HEK293 (cell line): Measurements from ENCODE around the gene OR4D11.
"Not testable (repeated sequence)": the region's sequence is repeated elsewhere in the genome, so short reads cannot be mapped to it uniquely, and the experiment has no call there.

Experiments
- CTCF ChIA-PET: fragments of 350-600 bp; formaldehyde crosslinking; extraction: SDS; loops from one replicate; lab custom pipeline; 2021; ENCODE audit warnings: antibody characterized with exemption; lab: Yijun Ruan, JAX
- POLR2A ChIA-PET: fragments of 300-600 bp; formaldehyde crosslinking; extraction: SDS; loops from one replicate; lab custom pipeline; 2020; ENCODE audit warnings: antibody characterized with exemption, inconsistent platforms; lab: Yijun Ruan, JAX
- H3K27ac ChIP-seq: fragments of 200-500 bp; sonication (Bioruptor generic); 2 replicates; pipeline ENCODE4 v1.5.1; 2014; ENCODE audit warnings: low read depth, low read length, control low read depth, inconsistent platforms; ENCODE audit errors: extremely low read depth
- H3K36me3 ChIP-seq, 2 experiments: fragments of 200-500 bp in 1 of 2; sonication (Bioruptor generic) in 1 of 2; 1 replicate in 1 of 2; 2 replicates in 1 of 2; pipeline ENCODE4 v1.5.1; 2014 to 2017; ENCODE audit warnings: inconsistent platforms in 2 of 2, low read length in 2 of 2; ENCODE audit not compliant: control insufficient read depth in 2 of 2, insufficient read depth in 1 of 2
- H3K4me1 ChIP-seq: fragments of 200-500 bp; sonication (Bioruptor generic); 2 replicates; pipeline ENCODE4 v1.5.1; 2014; ENCODE audit warnings: mild to moderate bottlenecking, low read length, inconsistent platforms; ENCODE audit not compliant: control insufficient read depth, insufficient read depth
- H3K4me3 ChIP-seq: 2 replicates; pipeline ENCODE4 v1.5.1; 2011; ENCODE audit warnings: low read depth, mild to moderate bottlenecking, control low read depth, low read length, moderate library complexity
- H3K9me3 ChIP-seq: fragments of 200-500 bp; sonication (Bioruptor generic); 2 replicates; pipeline ENCODE4 v1.5.1; 2014; ENCODE audit warnings: low read depth, low read length, inconsistent platforms; ENCODE audit not compliant: control insufficient read depth, insufficient read depth
- BCL11A ChIP-seq: fragments of 450-650 bp; formaldehyde crosslinking; IDR thresholded peaks from 2 replicates; pipeline ENCODE4 v1.5.1; 2016; ENCODE audit warnings: low read depth, missing biosample characterization, missing genetic modification characterization
- GLI4 ChIP-seq: fragments of 450-650 bp; formaldehyde crosslinking; IDR thresholded peaks from 2 replicates; pipeline ENCODE4 v1.5.1; 2016; ENCODE audit warnings: missing biosample characterization, missing genetic modification characterization
- GLIS1 ChIP-seq: fragments of 450-650 bp; formaldehyde crosslinking; IDR thresholded peaks from 2 replicates; pipeline ENCODE4 v1.5.1; 2016; ENCODE audit warnings: missing biosample characterization, missing genetic modification characterization
- GLIS2 ChIP-seq: fragments of 450-650 bp; formaldehyde crosslinking; IDR thresholded peaks from 2 replicates; pipeline ENCODE4 v1.5.1; 2016; ENCODE audit warnings: missing biosample characterization, missing genetic modification characterization
- HOXD13 ChIP-seq: sonication (generic); formaldehyde crosslinking; IDR thresholded peaks from 2 replicates; pipeline ENCODE4 v1.8.0; 2022; ENCODE audit warnings: missing genetic modification reagents, borderline replicate concordance
- KLF7 ChIP-seq: fragments of 450-650 bp; formaldehyde crosslinking; IDR thresholded peaks from 2 replicates; pipeline ENCODE4 v1.5.1; 2016; ENCODE audit warnings: missing biosample characterization, missing genetic modification characterization, borderline replicate concordance
- KLF9 ChIP-seq: fragments of 450-650 bp; formaldehyde crosslinking; IDR thresholded peaks from 2 replicates; pipeline ENCODE4 v1.5.1; 2016; ENCODE audit warnings: missing biosample characterization, missing genetic modification characterization, low read depth
- OSR2 ChIP-seq: fragments of 450-650 bp; formaldehyde crosslinking; IDR thresholded peaks from 2 replicates; pipeline ENCODE4 v1.5.1; 2016; ENCODE audit warnings: missing biosample characterization, missing genetic modification characterization
- ZIC2 ChIP-seq: fragments of 450-650 bp; formaldehyde crosslinking; IDR thresholded peaks from 2 replicates; pipeline ENCODE4 v1.5.1; 2016; ENCODE audit warnings: missing biosample characterization, missing genetic modification characterization
- ZNF146 ChIP-seq: fragments of 450-650 bp; formaldehyde crosslinking; IDR thresholded peaks from 2 replicates; pipeline ENCODE4 v1.5.1; 2016; ENCODE audit warnings: missing biosample characterization, missing genetic modification characterization
- ZNF239 ChIP-seq: fragments of 450-650 bp; formaldehyde crosslinking; IDR thresholded peaks from 2 replicates; pipeline ENCODE4 v1.5.1; 2016; ENCODE audit warnings: missing biosample characterization, missing genetic modification characterization
- ZNF266 ChIP-seq: fragments of 450-650 bp; formaldehyde crosslinking; IDR thresholded peaks from 2 replicates; pipeline ENCODE4 v1.5.1; 2016; ENCODE audit warnings: missing biosample characterization, missing genetic modification characterization, low read depth
- ZNF341 ChIP-seq: fragments of 450-650 bp; formaldehyde crosslinking; IDR thresholded peaks from 2 replicates; pipeline ENCODE4; 2016; ENCODE audit warnings: low read depth, missing biosample characterization, missing genetic modification characterization
- ZNF521 ChIP-seq: fragments of 450-650 bp; formaldehyde crosslinking; IDR thresholded peaks from 2 replicates; pipeline ENCODE4 v1.5.1; 2017; ENCODE audit warnings: missing biosample characterization, mild to moderate bottlenecking, missing genetic modification characterization
- ZNF529 ChIP-seq: fragments of 450-650 bp; formaldehyde crosslinking; IDR thresholded peaks from 2 replicates; pipeline ENCODE4 v1.5.1; 2017; ENCODE audit warnings: missing genetic modification characterization, missing biosample characterization; ENCODE audit not compliant: insufficient replicate concordance
- ZNF629 ChIP-seq: fragments of 450-650 bp; formaldehyde crosslinking; IDR thresholded peaks from 2 replicates; pipeline ENCODE4 v1.5.1; 2017; ENCODE audit warnings: missing biosample characterization, missing genetic modification characterization
- ZNF654 ChIP-seq: fragments of 450-650 bp; formaldehyde crosslinking; IDR thresholded peaks from 2 replicates; pipeline ENCODE4 v1.5.1; 2016; ENCODE audit warnings: low read depth, missing biosample characterization, missing genetic modification characterization
- ZNF670 ChIP-seq: fragments of 450-650 bp; formaldehyde crosslinking; IDR thresholded peaks from 2 replicates; pipeline ENCODE4 v1.5.1; 2016; ENCODE audit warnings: missing biosample characterization, missing genetic modification characterization, low read depth
- ZNF791 ChIP-seq: fragments of 450-650 bp; formaldehyde crosslinking; IDR thresholded peaks from 2 replicates; pipeline ENCODE4 v1.5.1; 2016; ENCODE audit warnings: missing biosample characterization, missing genetic modification characterization
- ZNF792 ChIP-seq: fragments of 450-650 bp; formaldehyde crosslinking; IDR thresholded peaks from 2 replicates; pipeline ENCODE4 v1.5.1; 2016; ENCODE audit warnings: missing biosample characterization, missing genetic modification characterization
- ZSCAN30 ChIP-seq: fragments of 450-650 bp; IDR thresholded peaks from 2 replicates; pipeline ENCODE4 v1.5.1; 2018; ENCODE audit warnings: missing biosample characterization, mild to moderate bottlenecking, missing genetic modification characterization, moderate library complexity
- TF ChIP-seq, protein P1 (sequence below): sonication (generic); formaldehyde crosslinking; IDR thresholded peaks from 2 replicates; pipeline ENCODE4 v1.8.1; 2022; ENCODE audit warnings: mild to moderate bottlenecking, moderate library complexity, missing genetic modification reagents
- TF ChIP-seq, protein P2 (sequence below): fragments of 450-650 bp; formaldehyde crosslinking; IDR thresholded peaks from 2 replicates; pipeline ENCODE4 v1.5.1; 2017; ENCODE audit warnings: missing biosample characterization, missing genetic modification characterization
- TF ChIP-seq, protein P3 (sequence below): fragments of 450-650 bp; formaldehyde crosslinking; IDR thresholded peaks from 2 replicates; pipeline ENCODE4 v1.5.1; 2016; ENCODE audit warnings: missing biosample characterization, missing genetic modification characterization
- TF ChIP-seq, protein P4 (sequence below): fragments of 450-650 bp; formaldehyde crosslinking; IDR thresholded peaks from 2 replicates; pipeline ENCODE4 v1.5.1; 2016; ENCODE audit warnings: missing biosample characterization, missing genetic modification characterization, borderline replicate concordance

The OR4D11 gene

DNA sequence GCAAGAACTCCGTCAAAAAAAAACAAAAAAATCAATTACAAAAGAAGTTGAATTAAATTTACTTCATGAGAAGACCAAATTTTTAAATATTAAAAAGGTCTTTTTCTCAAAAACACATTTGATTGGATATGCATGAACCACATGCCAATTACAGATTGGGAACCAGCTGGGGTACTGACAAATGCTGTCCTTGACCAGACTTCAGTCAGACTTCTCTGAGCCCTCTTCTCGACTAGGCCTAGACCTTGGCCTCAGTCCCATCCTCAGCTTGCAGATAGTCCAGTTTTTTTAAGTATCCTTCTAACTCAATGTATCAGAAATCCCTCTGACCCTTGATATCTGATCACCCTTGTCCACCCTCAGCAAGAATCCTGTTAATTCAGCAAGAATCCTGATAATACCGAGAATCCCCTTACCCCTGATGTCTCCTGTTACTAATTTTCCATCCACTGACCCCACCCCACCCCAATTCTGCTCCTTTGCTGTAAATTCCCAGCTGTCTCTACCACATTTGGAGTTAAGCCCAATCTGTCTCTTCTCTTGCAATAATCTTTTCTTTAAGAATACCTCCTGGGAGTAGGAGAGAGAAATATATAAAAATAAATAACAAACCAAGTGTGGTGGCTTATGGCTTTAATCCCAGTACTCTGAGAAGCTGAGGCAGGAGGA lies 38.9 kb downstream of the OR4D11 start (continued):
- no peak for TF ChIP-seq OSR2
- TF ChIP-seq KLF9 (tag by site-specific recombination): no peak
- TF ChIP-seq, protein P1, sequence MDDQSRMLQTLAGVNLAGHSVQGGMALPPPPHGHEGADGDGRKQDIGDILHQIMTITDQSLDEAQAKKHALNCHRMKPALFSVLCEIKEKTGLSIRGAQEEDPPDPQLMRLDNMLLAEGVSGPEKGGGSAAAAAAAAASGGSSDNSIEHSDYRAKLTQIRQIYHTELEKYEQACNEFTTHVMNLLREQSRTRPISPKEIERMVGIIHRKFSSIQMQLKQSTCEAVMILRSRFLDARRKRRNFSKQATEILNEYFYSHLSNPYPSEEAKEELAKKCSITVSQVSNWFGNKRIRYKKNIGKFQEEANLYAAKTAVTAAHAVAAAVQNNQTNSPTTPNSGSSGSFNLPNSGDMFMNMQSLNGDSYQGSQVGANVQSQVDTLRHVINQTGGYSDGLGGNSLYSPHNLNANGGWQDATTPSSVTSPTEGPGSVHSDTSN: no peak
- TF ChIP-seq BCL11A (tag by site-specific recombination): no peak
- TF ChIP-seq, protein P2, sequence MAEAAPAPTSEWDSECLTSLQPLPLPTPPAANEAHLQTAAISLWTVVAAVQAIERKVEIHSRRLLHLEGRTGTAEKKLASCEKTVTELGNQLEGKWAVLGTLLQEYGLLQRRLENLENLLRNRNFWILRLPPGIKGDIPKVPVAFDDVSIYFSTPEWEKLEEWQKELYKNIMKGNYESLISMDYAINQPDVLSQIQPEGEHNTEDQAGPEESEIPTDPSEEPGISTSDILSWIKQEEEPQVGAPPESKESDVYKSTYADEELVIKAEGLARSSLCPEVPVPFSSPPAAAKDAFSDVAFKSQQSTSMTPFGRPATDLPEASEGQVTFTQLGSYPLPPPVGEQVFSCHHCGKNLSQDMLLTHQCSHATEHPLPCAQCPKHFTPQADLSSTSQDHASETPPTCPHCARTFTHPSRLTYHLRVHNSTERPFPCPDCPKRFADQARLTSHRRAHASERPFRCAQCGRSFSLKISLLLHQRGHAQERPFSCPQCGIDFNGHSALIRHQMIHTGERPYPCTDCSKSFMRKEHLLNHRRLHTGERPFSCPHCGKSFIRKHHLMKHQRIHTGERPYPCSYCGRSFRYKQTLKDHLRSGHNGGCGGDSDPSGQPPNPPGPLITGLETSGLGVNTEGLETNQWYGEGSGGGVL (tag by site-specific recombination): no peak
- no peak for TF ChIP-seq ZNF529 (tag by site-specific recombination)

DNA sequence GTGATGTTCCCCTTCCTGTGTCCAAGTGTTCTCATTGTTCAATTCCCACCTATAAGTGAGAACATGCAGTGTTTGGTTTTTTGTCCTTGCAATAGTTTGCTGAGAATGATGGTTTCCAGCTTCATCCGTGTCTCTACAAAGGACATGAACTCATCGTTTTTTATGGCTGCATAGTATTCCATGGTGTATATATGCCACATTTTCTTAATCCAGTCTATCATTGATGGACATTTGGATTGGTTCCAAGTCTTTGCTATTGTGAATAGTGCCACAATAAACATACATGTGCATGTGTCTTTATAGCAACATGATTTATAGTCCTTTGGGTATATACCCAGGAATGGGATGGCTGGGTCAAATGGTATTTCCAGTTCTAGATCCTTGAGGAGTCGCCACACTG lies 40.3 kb downstream of the OR4D11 start:
- POLR2A ChIA-PET, H3K27ac ChIP-seq, H3K36me3 ChIP-seq, H3K4me1 ChIP-seq, H3K9me3 ChIP-seq, H3K4me3 ChIP-seq: not testable (repeated sequence)
- CTCF ChIA-PET: interaction anchor here (0.6 kb wide), 1 partner anchor 72 kb away, joined by 3 read pairs; the partner anchor contains the start of gene OSBP
- peak; percentile 24; the same call in 1 of the 2 replicates for TF ChIP-seq ZNF146 (tag by site-specific recombination)

DNA sequence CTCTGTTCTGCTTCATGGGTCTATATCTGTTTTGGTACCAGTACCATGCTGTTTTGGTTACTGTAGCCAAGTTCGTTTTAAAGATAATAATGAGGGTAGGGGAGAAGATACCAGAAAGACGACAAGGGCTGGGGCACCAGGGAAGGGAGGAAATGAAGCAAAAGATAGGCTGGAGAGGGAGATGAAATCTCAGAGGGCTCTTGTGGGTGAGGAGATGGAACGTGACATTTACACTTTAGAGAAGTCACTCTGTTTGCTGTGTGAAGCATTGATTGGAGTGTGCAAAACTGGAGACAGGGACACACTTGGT lies 41.4 kb downstream of the OR4D11 start:
- H3K27ac ChIP-seq: no peak overlapping the region
- no peaks in the 10 kb centered on the region for H3K4me1 ChIP-seq
- TF ChIP-seq KLF7 (tag by site-specific recombination): no peak
- no peak for TF ChIP-seq ZNF791 (tag by site-specific recombination)
- TF ChIP-seq HOXD13 (CRISPR knock-in tag): no peak
- no peak for TF ChIP-seq ZIC2 (tag by site-specific recombination)
- no peak for TF ChIP-seq ZSCAN30 (tag by site-specific recombination)
- no peak for TF ChIP-seq GLIS2 (tag by site-specific recombination)
- TF ChIP-seq ZNF239 (tag by site-specific recombination): no peak
- TF ChIP-seq ZNF341: no peak
- TF ChIP-seq ZNF792 (tag by site-specific recombination): no peak
- no peak for TF ChIP-seq GLI4 (tag by site-specific recombination)
- TF ChIP-seq ZNF670 (tag by site-specific recombination): no peak
- TF ChIP-seq, protein P3, sequence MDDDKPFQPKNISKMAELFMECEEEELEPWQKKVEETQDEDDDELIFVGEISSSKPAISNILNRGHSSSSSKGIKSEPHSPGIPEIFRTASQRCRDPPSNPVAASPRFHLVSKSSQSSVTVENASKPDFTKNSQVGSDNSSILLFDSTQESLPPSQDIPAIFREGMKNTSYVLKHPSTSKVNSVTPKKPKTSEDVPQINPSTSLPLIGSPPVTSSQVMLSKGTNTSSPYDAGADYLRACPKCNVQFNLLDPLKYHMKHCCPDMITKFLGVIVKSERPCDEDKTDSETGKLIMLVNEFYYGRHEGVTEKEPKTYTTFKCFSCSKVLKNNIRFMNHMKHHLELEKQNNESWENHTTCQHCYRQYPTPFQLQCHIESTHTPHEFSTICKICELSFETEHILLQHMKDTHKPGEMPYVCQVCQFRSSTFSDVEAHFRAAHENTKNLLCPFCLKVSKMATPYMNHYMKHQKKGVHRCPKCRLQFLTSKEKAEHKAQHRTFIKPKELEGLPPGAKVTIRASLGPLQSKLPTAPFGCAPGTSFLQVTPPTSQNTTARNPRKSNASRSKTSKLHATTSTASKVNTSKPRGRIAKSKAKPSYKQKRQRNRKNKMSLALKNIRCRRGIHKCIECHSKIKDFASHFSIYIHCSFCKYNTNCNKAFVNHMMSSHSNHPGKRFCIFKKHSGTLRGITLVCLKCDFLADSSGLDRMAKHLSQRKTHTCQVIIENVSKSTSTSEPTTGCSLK: no peak
- TF ChIP-seq, protein P4, sequence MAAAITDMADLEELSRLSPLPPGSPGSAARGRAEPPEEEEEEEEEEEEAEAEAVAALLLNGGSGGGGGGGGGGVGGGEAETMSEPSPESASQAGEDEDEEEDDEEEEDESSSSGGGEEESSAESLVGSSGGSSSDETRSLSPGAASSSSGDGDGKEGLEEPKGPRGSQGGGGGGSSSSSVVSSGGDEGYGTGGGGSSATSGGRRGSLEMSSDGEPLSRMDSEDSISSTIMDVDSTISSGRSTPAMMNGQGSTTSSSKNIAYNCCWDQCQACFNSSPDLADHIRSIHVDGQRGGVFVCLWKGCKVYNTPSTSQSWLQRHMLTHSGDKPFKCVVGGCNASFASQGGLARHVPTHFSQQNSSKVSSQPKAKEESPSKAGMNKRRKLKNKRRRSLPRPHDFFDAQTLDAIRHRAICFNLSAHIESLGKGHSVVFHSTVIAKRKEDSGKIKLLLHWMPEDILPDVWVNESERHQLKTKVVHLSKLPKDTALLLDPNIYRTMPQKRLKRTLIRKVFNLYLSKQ (tag by site-specific recombination): no peak
- TF ChIP-seq ZNF629 (tag by site-specific recombination): no peak
- TF ChIP-seq, protein P2 (tag by site-specific recombination): no peak
- no peak for TF ChIP-seq ZNF521 (tag by site-specific recombination)
- TF ChIP-seq ZNF654 (tag by site-specific recombination): no peak
- TF ChIP-seq GLIS1 (tag by site-specific recombination): no peak
- TF ChIP-seq ZNF266 (tag by site-specific recombination): no peak
- ChIA-PET CTCF (no interaction called here), POLR2A (no interaction called here)
- no peak overlapping the region for H3K4me3 ChIP-seq
- H3K36me3 ChIP-seq: no peaks in the 10 kb centered on the region
- no peaks in the 10 kb centered on the region for H3K9me3 ChIP-seq
